ENCODE measurements around the gene PC. TPM values are rescaled to one million over a fixed set of nuclear protein-coding genes. Genes with fewer than 3 reads are reported as not detected.

Gene PC
- total RNA-seq, 4 donors from 2014 or later: 4.7 to 7.0 (median 5.6) TPM

GRCh38 chr11:66875378-66875777 is 82.8 kb downstream of the PC start:
- peaks cover 0 to 19% of the 10 kb centered on the region in 2 donors for H3K36me3 ChIP-seq
- 75 to 93% methylated on average over 3 to 12 of the region's 13 CpGs for WGBS, 2 donors (ENCODE audit: low coverage in 1 of 2)
- H3K4me1 ChIP-seq: peaks cover 0 to 12% (median 0%) of the 10 kb centered on the region in 3 donors
- H3K27me3 ChIP-seq: no peaks in the 10 kb centered on the region
- no peak for ATAC-seq
- H3K9me3 ChIP-seq: no peaks in the 10 kb centered on the region
- no peak overlapping the region for H3K4me3 ChIP-seq
- no peak overlapping the region for H3K27ac ChIP-seq
- no peak for TF ChIP-seq POLR2A (IDR thresholded peaks at IDR 0.05)
- no peak for TF ChIP-seq EP300 (IDR thresholded peaks at IDR 0.05)
- no peak for TF ChIP-seq POLR2AphosphoS5 (IDR thresholded peaks at IDR 0.05)
- TF ChIP-seq CTCF (IDR thresholded peaks at IDR 0.05): no peak

- Histone ChIP-seq H3K36me3 (peaks cover 0 to 28% of the 10 kb centered on the region in 2 donors), H3K27me3 (no peaks in the 10 kb centered on the region), H3K27ac (no peak overlapping the region), H3K9me3 (no peaks in the 10 kb centered on the region), H3K4me3 (no peak overlapping the region), H3K4me1 (peaks cover 0 to 12% (median 0%) of the 10 kb centered on the region in 3 donors)
- ATAC-seq: no peak
- no peak for TF ChIP-seq CTCF (IDR thresholded peaks at IDR 0.05)
- no peak for TF ChIP-seq POLR2A (IDR thresholded peaks at IDR 0.05)
- TF ChIP-seq POLR2AphosphoS5 (IDR thresholded peaks at IDR 0.05): no peak
- no peak for TF ChIP-seq EP300 (IDR thresholded peaks at IDR 0.05)
- WGBS, 2 donors (ENCODE audit: low coverage in 1 of 2): 80 to 87% methylated on average over 1 to 6 of the region's 6 CpGs
Observed at GRCh38 chr11:66874232-66874631, 84.0 kb downstream of the PC start.

GRCh38 chr11:66871521-66871901 is 86.7 kb downstream of the PC start:
- peaks cover 0 to 28% of the 10 kb centered on the region in 2 donors for H3K36me3 ChIP-seq
- H3K4me1 ChIP-seq: no peaks in the 10 kb centered on the region
- no peaks in the 10 kb centered on the region for H3K27me3 ChIP-seq
- ATAC-seq: no peak
- no peak for TF ChIP-seq CTCF (IDR thresholded peaks at IDR 0.05)
- no peak for TF ChIP-seq POLR2A (IDR thresholded peaks at IDR 0.05)
- TF ChIP-seq EP300 (IDR thresholded peaks at IDR 0.05): no peak
- TF ChIP-seq POLR2AphosphoS5 (IDR thresholded peaks at IDR 0.05): no peak
- H3K4me3 ChIP-seq: no peak overlapping the region
- 100% methylated on average over 2 of the region's 18 CpGs; no CpG with 5 or more reads in 1 of the 2 donors for WGBS, 2 donors (ENCODE audit: low coverage in 1 of 2)
- H3K9me3 ChIP-seq: no peaks in the 10 kb centered on the region
- H3K27ac ChIP-seq: no peak overlapping the region

GRCh38 chr11:66870616-66871520 is 87.3 kb downstream of the PC start:
- Histone ChIP-seq H3K4me1 (no peaks in the 10 kb centered on the region), H3K27me3 (no peaks in the 10 kb centered on the region), H3K27ac (no peak overlapping the region), H3K36me3 (peaks cover 0 to 28% of the 10 kb centered on the region in 2 donors), H3K9me3 (no peaks in the 10 kb centered on the region), H3K4me3 (no peak overlapping the region)
- TF ChIP-seq POLR2A (IDR thresholded peaks at IDR 0.05) (no peak), POLR2AphosphoS5 (IDR thresholded peaks at IDR 0.05) (no peak), EP300 (IDR thresholded peaks at IDR 0.05) (no peak)
- no peak for ATAC-seq
- WGBS, 2 donors (ENCODE audit: low coverage in 1 of 2): 89 to 100% methylated on average over 2 to 5 of the region's 39 CpGs

GRCh38 chr11:66870131-66870530 is 88.1 kb downstream of the PC start:
- ATAC-seq: no peak
- TF ChIP-seq EP300 (IDR thresholded peaks at IDR 0.05) (no peak), POLR2A (IDR thresholded peaks at IDR 0.05) (no peak), POLR2AphosphoS5 (IDR thresholded peaks at IDR 0.05) (no peak), CTCF (IDR thresholded peaks at IDR 0.05) (no peak)
- peaks cover 0 to 28% of the 10 kb centered on the region in 2 donors for H3K36me3 ChIP-seq
- H3K4me3 ChIP-seq: no peak overlapping the region
- H3K4me1 ChIP-seq: no peaks in the 10 kb centered on the region
- H3K9me3 ChIP-seq: no peaks in the 10 kb centered on the region
- no peak overlapping the region for H3K27ac ChIP-seq
- no peaks in the 10 kb centered on the region for H3K27me3 ChIP-seq
- WGBS, 2 donors (ENCODE audit: low coverage in 1 of 2): no CpG with 5 or more reads among the region's 16 CpGs
